Measurements from ENCODE around the gene KIF7. TPM values are rescaled to one million over a fixed set of nuclear protein-coding genes. Genes with fewer than 3 reads are reported as not detected.

The KIF7 gene
- total and polyA plus RNA-seq, 2 of the 4 experiments (the other 2 are of a cell fraction) = 5.0 to 9.0 TPM

GRCh38 chr15:89666858-89667705 lies 11.8 kb upstream of the KIF7 start:
- 77% methylated on average over 3 of the region's 13 CpGs; no CpG with 5 or more reads in 1 of the 2 experiments for WGBS, 2 experiments (ENCODE audit: extremely low coverage in 2 of 2, insufficient read length in 1 of 2)
- H2BK120ac ChIP-seq (ENCODE audit: low read depth, low read length) = no peak overlapping the region
- no peaks in the 10 kb centered on the region for H3K27me3 ChIP-seq (ENCODE audit: control insufficient read depth, insufficient read depth, low read length)
- no peak overlapping the region for H2BK20ac ChIP-seq (ENCODE audit: low read depth, low read length)
- no peak overlapping the region for H3K14ac ChIP-seq (replicated peaks; ENCODE audit: low read depth, low read length)
- in situ Hi-C loops (cut with MboI; ENCODE audit: low sequenced_read_pairs) (no loop called here), dilution Hi-C loops (cut with HindIII; ENCODE audit: low sequenced_read_pairs, unreplicated experiment) (no loop called here), intact Hi-C loops (cut with micrococcal nuclease) (no loop called here)
- BruUV-seq (replicated peaks) = no TSS peak
- no peak overlapping the region for H4K5ac ChIP-seq (ENCODE audit: low read depth, low read length)
- no peak for ATAC-seq (ENCODE audit: low read depth)
- no peak overlapping the region for H3K4me2 ChIP-seq (ENCODE audit: low read depth, low read length)
- TF ChIP-seq SMC3 (IDR thresholded peaks at IDR 0.05; ENCODE audit: low read depth, low read length) (no peak), ELK1 (IDR thresholded peaks at IDR 0.05; ENCODE audit: borderline replicate concordance, low read depth, low read length) (no peak), RFX5 (IDR thresholded peaks at IDR 0.05; ENCODE audit: low read depth, low read length) (no peak), MAZ (IDR thresholded peaks at IDR 0.05; ENCODE audit: borderline replicate concordance, low read depth, low read length) (no peak), MAFK (IDR thresholded peaks at IDR 0.05; ENCODE audit: low read depth, low read length) (no peak), CHD1 (IDR thresholded peaks at IDR 0.05; ENCODE audit: low read depth, low read length) (no peak), RCOR1 (IDR thresholded peaks at IDR 0.05; ENCODE audit: insufficient replicate concordance, low read length) (no peak), CTCF (conservative IDR thresholded peaks at IDR 0.05; ENCODE audit: low read depth, low read length) (no peak), RAD21 (IDR thresholded peaks at IDR 0.05; ENCODE audit: low read length) (no peak), BHLHE40 (IDR thresholded peaks at IDR 0.05; ENCODE audit: low read depth, low read length) (no peak), MXI1 (IDR thresholded peaks at IDR 0.05; ENCODE audit: borderline replicate concordance, low read depth, low read length) (no peak)
- H3K56ac ChIP-seq (ENCODE audit: extremely low read depth, insufficient read depth, low read length) = no peak overlapping the region
- ChIA-PET CTCF (no interaction called here), POLR2A (ENCODE audit: unreplicated experiment) (no interaction called here)
- peaks cover 0 to 6% of the 10 kb centered on the region in 2 experiments; a peak in 1 of 4 replicates for H3K79me1 ChIP-seq (ENCODE audit: low read depth in 1 of 2, low read length in 2 of 2)
- no peak overlapping the region for H3K4ac ChIP-seq (ENCODE audit: low read depth, low read length)
- no peak for DNase-seq
- no peak overlapping the region for H2BK15ac ChIP-seq (ENCODE audit: low read depth, low read length)
- no peak overlapping the region for H4K91ac ChIP-seq (ENCODE audit: insufficient read depth, low read depth, low read length)
- no peaks in the 10 kb centered on the region for H3K9me3 ChIP-seq (ENCODE audit: control insufficient read depth, insufficient read depth, low read length)
- no peak overlapping the region for H2AK5ac ChIP-seq (ENCODE audit: low read depth, low read length)
- no peak overlapping the region for H2AK9ac ChIP-seq (replicated peaks; ENCODE audit: low read depth, low read length, poor library complexity)
- H3K4me1 ChIP-seq (ENCODE audit: control insufficient read depth, insufficient read depth, low read length) = peaks cover 14% of the 10 kb centered on the region
- no peak overlapping the region for H3K9ac ChIP-seq (ENCODE audit: low read depth, low read length)
- no peak overlapping the region for H3K4me3 ChIP-seq (ENCODE audit: insufficient read depth, low read depth, low read length)
- no peaks in the 10 kb centered on the region for H3K36me3 ChIP-seq (ENCODE audit: control insufficient read depth, insufficient read depth, low read length)
- no peak overlapping the region for H2AFZ ChIP-seq (replicated peaks; ENCODE audit: low read length, poor library complexity)
- no peak overlapping the region for H4K8ac ChIP-seq (ENCODE audit: low read depth in 2 of 2, low read length in 2 of 2)
- H3K27ac ChIP-seq (ENCODE audit: insufficient read depth, low read length) = no peak overlapping the region
- no peak overlapping the region for H3K18ac ChIP-seq (ENCODE audit: low read depth, low read length)
- no peak overlapping the region for H2BK5ac ChIP-seq (ENCODE audit: low read depth, low read length, poor library complexity, severe bottlenecking)
- no peaks in the 10 kb centered on the region for H4K20me1 ChIP-seq (ENCODE audit: insufficient read depth, low read length)
- H3K23ac ChIP-seq (ENCODE audit: low read depth, low read length) = no peak overlapping the region
- H3K9me1 ChIP-seq (ENCODE audit: insufficient read depth, low read length) = peaks cover 15% of the 10 kb centered on the region
